DMS153 treated with DMSO at 0.1 percent for 48 hours (cell line): Measurements from ENCODE around the gene MLPH.

Experiments
- DNase-seq: peaks from one replicate; lab custom pipeline; 2025; ENCODE audit not compliant: unreplicated experiment; lab: John Stamatoyannopoulos, UW

MLPH gene

GRCh38 chr2:237486819-237487448, at the start of gene MLPH:
Gene MLPH (plus strand): TSS chr2:237487251. CDS start chr2:237493427, 6,176 bp downstream.
- DNase-seq: no peak

- no peak for DNase-seq
Observed at GRCh38 chr2:237437566-237437965, 49.5 kb upstream of the MLPH start.

- DNase-seq: peak; percentile 74
Observed at GRCh38 chr2:237438080-237438940, 48.7 kb upstream of the MLPH start.

- DNase-seq: no peak
Observed at GRCh38 chr2:237440819-237441281, 46.2 kb upstream of the MLPH start.

- DNase-seq: no peak
Observed at GRCh38 chr2:237441605-237442274, 45.3 kb upstream of the MLPH start.

GRCh38 chr2:237444071-237444470, 43.0 kb upstream of the MLPH start:
- DNase-seq: no peak

GRCh38 chr2:237445611-237446337, 41.3 kb upstream of the MLPH start:
- no peak for DNase-seq

- DNase-seq: no peak
Observed at GRCh38 chr2:237446338-237446665, 40.7 kb upstream of the MLPH start.

GRCh38 chr2:237447496-237447895, 39.6 kb upstream of the MLPH start:
- no peak for DNase-seq

GRCh38 chr2:237448171-237448570, 38.9 kb upstream of the MLPH start:
- DNase-seq: no peak

- no peak for DNase-seq
Observed at GRCh38 chr2:237448626-237449025, 38.4 kb upstream of the MLPH start.

GRCh38 chr2:237449193-237449881, 37.7 kb upstream of the MLPH start:
- no peak for DNase-seq

GRCh38 chr2:237450108-237450507, 36.9 kb upstream of the MLPH start:
- DNase-seq: no peak

- DNase-seq: no peak
Observed at GRCh38 chr2:237450583-237450982, 36.5 kb upstream of the MLPH start.

GRCh38 chr2:237451643-237452469, 35.2 kb upstream of the MLPH start:
- no peak for DNase-seq

- DNase-seq: no peak
Observed at GRCh38 chr2:237452861-237453260, 34.2 kb upstream of the MLPH start.

- DNase-seq: no peak
Observed at GRCh38 chr2:237453671-237454070, 33.4 kb upstream of the MLPH start.

GRCh38 chr2:237455764-237456163, 31.3 kb upstream of the MLPH start:
- no peak for DNase-seq

GRCh38 chr2:237456200-237456843, 30.7 kb upstream of the MLPH start:
- no peak for DNase-seq
